Astrocyte of the cerebellum (primary cell): ENCODE results near the gene GET3.

Source experiments
- DNase-seq: peaks from one replicate; pipeline ENCODE4 v3.0.0-alpha.2; 2011; ENCODE audit warnings: low read depth
- H3K4me3 ChIP-seq: 2 replicates; pipeline ENCODE4 v1.5.1; 2011; ENCODE audit warnings: mild to moderate bottlenecking, low read depth, low read length, moderate library complexity
- in situ Hi-C: cut with HindIII; loops from 2 replicates; pipeline ENCODE4 v1.10.0; 2017; ENCODE audit warnings: low sequenced_read_pairs
- TF ChIP-seq, protein P1 (sequence below): IDR thresholded peaks from 2 replicates; pipeline ENCODE4 v1.5.1; 2012; ENCODE audit warnings: low read length, low read depth, moderate library complexity, mild to moderate bottlenecking; ENCODE audit errors: missing control alignments

Gene GET3

GRCh38 chr19:12763100-12763499 is 25.8 kb downstream of the GET3 start:
- TF ChIP-seq, protein P1, sequence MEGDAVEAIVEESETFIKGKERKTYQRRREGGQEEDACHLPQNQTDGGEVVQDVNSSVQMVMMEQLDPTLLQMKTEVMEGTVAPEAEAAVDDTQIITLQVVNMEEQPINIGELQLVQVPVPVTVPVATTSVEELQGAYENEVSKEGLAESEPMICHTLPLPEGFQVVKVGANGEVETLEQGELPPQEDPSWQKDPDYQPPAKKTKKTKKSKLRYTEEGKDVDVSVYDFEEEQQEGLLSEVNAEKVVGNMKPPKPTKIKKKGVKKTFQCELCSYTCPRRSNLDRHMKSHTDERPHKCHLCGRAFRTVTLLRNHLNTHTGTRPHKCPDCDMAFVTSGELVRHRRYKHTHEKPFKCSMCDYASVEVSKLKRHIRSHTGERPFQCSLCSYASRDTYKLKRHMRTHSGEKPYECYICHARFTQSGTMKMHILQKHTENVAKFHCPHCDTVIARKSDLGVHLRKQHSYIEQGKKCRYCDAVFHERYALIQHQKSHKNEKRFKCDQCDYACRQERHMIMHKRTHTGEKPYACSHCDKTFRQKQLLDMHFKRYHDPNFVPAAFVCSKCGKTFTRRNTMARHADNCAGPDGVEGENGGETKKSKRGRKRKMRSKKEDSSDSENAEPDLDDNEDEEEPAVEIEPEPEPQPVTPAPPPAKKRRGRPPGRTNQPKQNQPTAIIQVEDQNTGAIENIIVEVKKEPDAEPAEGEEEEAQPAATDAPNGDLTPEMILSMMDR: no peak
- DNase-seq: no peak
- in situ Hi-C loops: no loop called here
- H3K4me3 ChIP-seq: no peak overlapping the region

DNA sequence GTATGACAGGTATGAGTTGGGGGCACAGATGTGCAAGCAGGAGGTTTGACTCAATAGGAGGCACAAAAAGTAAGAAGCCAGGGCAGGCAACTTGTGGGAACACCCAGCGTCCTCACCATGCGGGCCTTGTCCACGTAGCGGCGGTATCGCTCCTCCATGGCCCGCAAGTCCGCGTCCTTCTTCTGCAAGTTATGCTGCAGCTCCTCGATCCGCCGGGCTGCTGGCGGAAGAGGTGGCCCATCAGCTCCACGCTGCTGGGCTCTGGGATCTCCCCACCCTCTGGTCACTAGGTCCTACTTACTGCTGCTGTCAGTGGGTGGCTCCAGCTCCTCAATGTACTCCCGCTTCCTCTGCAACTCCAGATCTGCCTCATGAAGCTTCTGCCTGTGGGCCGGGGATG is 27.4 kb downstream of the GET3 start:
- TF ChIP-seq, protein P1: no peak
- no peak for DNase-seq
- in situ Hi-C loops: loop anchor here (5.0 kb wide), 2 partner anchors 53 to 83 kb away; no protein-coding TSS in a partner anchor
- H3K4me3 ChIP-seq: no peak overlapping the region

DNA sequence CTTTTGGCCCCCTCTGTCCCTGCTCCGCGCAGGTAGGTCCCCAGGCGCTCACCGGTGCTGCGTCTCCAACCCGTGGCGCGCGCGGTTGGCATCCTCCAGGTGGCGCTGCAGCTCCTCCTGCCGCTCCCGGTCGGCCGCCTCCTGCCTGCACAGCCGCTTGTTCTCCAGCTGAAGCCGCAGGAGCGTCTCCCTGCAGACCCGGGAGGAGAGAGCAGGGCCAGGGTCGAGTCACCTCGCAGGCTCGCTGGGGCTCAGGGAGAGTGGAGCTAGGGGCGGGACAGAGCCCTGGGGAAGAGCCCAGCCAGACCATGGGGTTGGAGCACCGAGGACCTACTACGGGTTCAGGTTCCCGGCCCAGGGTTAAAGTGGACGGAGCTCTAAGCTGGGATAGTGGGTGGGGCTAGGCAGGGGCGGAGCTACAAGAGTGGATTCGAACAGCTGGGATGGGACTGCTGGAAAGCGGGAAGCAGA is 28.8 kb downstream of the GET3 start:
- H3K4me3 ChIP-seq: peak overlapping the region; percentile 35
- TF ChIP-seq, protein P1: peak; percentile 65
- no peak for DNase-seq
- in situ Hi-C loops: loop anchor here (5.0 kb wide), 2 partner anchors 51 to 81 kb away; no protein-coding TSS in a partner anchor

GRCh38 chr19:12767150-12767549 is 29.9 kb downstream of the GET3 start:
- in situ Hi-C loops: loop anchor here (5.0 kb wide), 2 partner anchors 50 to 80 kb away; no protein-coding TSS in a partner anchor
- no peak overlapping the region for H3K4me3 ChIP-seq
- TF ChIP-seq, protein P1: no peak

DNA sequence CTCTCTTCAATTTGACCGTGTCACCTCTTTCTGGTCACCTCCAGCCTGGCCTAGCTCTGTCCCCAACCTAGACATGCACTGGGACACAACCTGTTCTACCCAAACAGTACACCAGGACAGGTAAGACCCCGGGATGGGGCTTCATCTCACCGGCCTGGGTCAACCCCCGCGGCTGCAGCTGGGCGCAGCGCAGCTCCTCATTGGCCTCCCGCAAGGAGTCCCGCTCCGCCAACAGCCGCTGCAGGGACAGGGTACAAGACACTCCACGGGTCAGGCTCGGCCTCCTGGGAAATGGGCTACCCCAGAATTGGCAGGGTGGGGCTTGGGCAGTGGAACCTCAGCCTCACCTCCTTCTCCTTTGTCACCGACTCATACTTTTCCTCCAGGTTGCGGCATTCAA is 30.4 kb downstream of the GET3 start:
- H3K4me3 ChIP-seq: no peak overlapping the region
- TF ChIP-seq, protein P1: no peak
- in situ Hi-C loops: loop anchor here (5.0 kb wide), 2 partner anchors 50 to 80 kb away; no protein-coding TSS in a partner anchor
- no peak for DNase-seq

More at GRCh38 chr19:12767150-12767549, 29.9 kb downstream of the GET3 start:
- no peak for DNase-seq

DNA sequence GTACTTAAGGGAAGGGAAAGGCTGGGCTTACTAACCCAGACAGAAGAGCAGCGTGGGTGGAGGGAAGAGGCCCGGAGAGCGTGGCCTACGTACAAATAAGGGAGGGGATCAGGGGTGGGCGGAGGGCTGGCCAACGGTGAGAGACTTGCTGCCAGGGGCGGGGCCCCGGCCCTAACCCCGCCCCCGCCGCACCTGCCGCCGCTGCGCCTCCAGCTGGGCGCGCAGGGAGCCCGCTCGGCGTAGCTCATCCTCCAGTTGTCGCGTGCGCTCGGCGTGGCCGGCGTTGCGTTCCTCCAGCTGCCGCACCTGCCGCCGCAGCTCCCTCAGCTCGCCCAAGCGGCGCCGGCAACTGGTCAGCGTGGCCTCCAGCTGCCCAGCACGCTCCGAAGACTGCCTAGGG is 32.4 kb downstream of the GET3 start:
- H3K4me3 ChIP-seq: no peak overlapping the region
- DNase-seq: no peak
- TF ChIP-seq, protein P1: no peak
- in situ Hi-C loops: loop anchor here (5.0 kb wide), 2 partner anchors 48 to 78 kb away; no protein-coding TSS in a partner anchor
